GM21390 (cell line): ENCODE data around the gene SERGEF.
A peak's percentile ranks its signal among the peaks of the same experiment; 100 is the strongest.
"Not testable (repeated sequence)": the region's sequence is repeated elsewhere in the genome, so short reads cannot be mapped to it uniquely, and the experiment has no call there.

Experiments
- ATAC-seq: cut with Tn5 transposase; IDR thresholded peaks from one replicate; pipeline ENCODE4 v1.9.1; 2021; ENCODE audit not compliant: unreplicated experiment

Gene SERGEF

GRCh38 chr11:18001191-18001590 is 11.7 kb downstream of the SERGEF start:
- no peak for ATAC-seq

GRCh38 chr11:18000760-18001159 is 12.1 kb downstream of the SERGEF start:
- peak; percentile 67 for ATAC-seq

GRCh38 chr11:18000128-18000527 is 12.7 kb downstream of the SERGEF start:
- ATAC-seq: not testable (repeated sequence)

GRCh38 chr11:17992916-17993315 is 19.9 kb downstream of the SERGEF start:
- no peak for ATAC-seq

GRCh38 chr11:17991783-17992433 is 20.9 kb downstream of the SERGEF start:
- ATAC-seq: peak; percentile 67

- ATAC-seq: no peak
These were observed 23.5 kb downstream of the SERGEF start for GRCh38 chr11:17989306-17989705.

- no peak for ATAC-seq
These were observed 24.4 kb downstream of the SERGEF start for GRCh38 chr11:17988465-17988864.

GRCh38 chr11:17987826-17988225 is 25.0 kb downstream of the SERGEF start:
- ATAC-seq: no peak

- ATAC-seq: no peak
These were observed 26.1 kb downstream of the SERGEF start for GRCh38 chr11:17986711-17987220.

GRCh38 chr11:17986007-17986710 is 26.7 kb downstream of the SERGEF start:
- ATAC-seq: no peak

- no peak for ATAC-seq
These were observed 27.3 kb downstream of the SERGEF start for GRCh38 chr11:17985517-17985916.

GRCh38 chr11:17983569-17983968 is 29.3 kb downstream of the SERGEF start:
- ATAC-seq: no peak

GRCh38 chr11:17979770-17980371 is 33.0 kb downstream of the SERGEF start:
- ATAC-seq: no peak

GRCh38 chr11:17978553-17979287 is 34.1 kb downstream of the SERGEF start:
- no peak for ATAC-seq

- no peak for ATAC-seq
These were observed 36.2 kb downstream of the SERGEF start for GRCh38 chr11:17976651-17977050.

GRCh38 chr11:17974246-17974645 is 38.6 kb downstream of the SERGEF start:
- ATAC-seq: no peak

- ATAC-seq: no peak
These were observed 39.9 kb downstream of the SERGEF start for GRCh38 chr11:17972987-17973386.

- ATAC-seq: no peak
These were observed 44.6 kb downstream of the SERGEF start for GRCh38 chr11:17968206-17968605.

- no peak for ATAC-seq
These were observed 45.2 kb downstream of the SERGEF start for GRCh38 chr11:17967661-17968060.

GRCh38 chr11:17960091-17960490 is 52.8 kb downstream of the SERGEF start:
- ATAC-seq: no peak

- no peak for ATAC-seq
These were observed 54.4 kb downstream of the SERGEF start for GRCh38 chr11:17958446-17958845.
